Osteocyte (in vitro differentiated cells): ENCODE measurements around the gene CPA1. TPM values are rescaled to one million over a fixed set of nuclear protein-coding genes. Genes with fewer than 3 reads are reported as not detected.

Experiments
- DNase-seq: peaks from one replicate; pipeline ENCODE4 v3.0.0; 2021; ENCODE audit warnings: mixed read lengths; ENCODE audit not compliant: unreplicated experiment; ENCODE audit errors: extremely low spot score
- H3K27ac Mint-ChIP-seq: one replicate; pipeline ENCODE4 v1.8.0; 2021; ENCODE audit warnings: mild to moderate bottlenecking, mixed read lengths; ENCODE audit not compliant: unreplicated experiment
- H3K27me3 Mint-ChIP-seq: one replicate; pipeline ENCODE4 v1.8.0; 2021; ENCODE audit warnings: mixed read lengths; ENCODE audit not compliant: unreplicated experiment
- H3K36me3 Mint-ChIP-seq: one replicate; pipeline ENCODE4 v1.8.0; 2021; ENCODE audit warnings: mixed read lengths; ENCODE audit not compliant: unreplicated experiment
- H3K4me1 Mint-ChIP-seq: one replicate; pipeline ENCODE4 v1.8.0; 2021; ENCODE audit warnings: mixed read lengths; ENCODE audit not compliant: unreplicated experiment
- H3K4me3 Mint-ChIP-seq: one replicate; pipeline ENCODE4 v1.8.0; 2021; ENCODE audit warnings: mild to moderate bottlenecking, moderate library complexity, mixed read lengths; ENCODE audit not compliant: unreplicated experiment
- H3K9me3 Mint-ChIP-seq: one replicate; pipeline ENCODE4 v1.8.0; 2021; ENCODE audit warnings: mixed read lengths; ENCODE audit not compliant: unreplicated experiment
- total RNA-seq: library from RNA; stranded (reverse); gene quantifications from 2 replicates; pipeline ENCODE4 v1.2.1, GENCODE V29; 2021
- TF ChIP-seq, protein P1 (sequence below): fragments of 200-600 bp; sonication (generic); IDR thresholded peaks from 2 replicates; pipeline ENCODE4 v1.5.0; 2021; ENCODE audit warnings: antibody characterized with exemption, mild to moderate bottlenecking, moderate library complexity

Gene CPA1
- total RNA-seq, 1 donor from 2014 or later: not detected

DNA sequence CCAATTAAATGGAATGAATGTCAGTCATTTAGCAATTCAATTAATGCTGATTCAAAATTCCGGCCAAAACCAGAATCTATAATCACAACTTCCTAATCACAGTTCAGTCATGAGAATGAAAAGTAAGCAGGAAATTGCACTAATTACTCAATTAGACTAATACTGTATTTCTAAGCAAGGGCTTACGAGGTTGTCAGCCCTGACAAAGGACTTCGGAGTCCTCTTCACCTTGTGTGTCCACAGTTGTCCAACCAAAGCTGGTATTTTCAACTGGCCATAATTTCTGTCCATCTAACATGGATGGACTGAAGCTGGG lies 17.4 kb downstream of the CPA1 start:
- Mint-ChIP-seq H3K27ac (peak overlapping the region; percentile 40), H3K36me3 (peaks cover 11% of the 10 kb centered on the region), H3K4me3 (no peak overlapping the region), H3K4me1 (peaks cover 62% of the 10 kb centered on the region), H3K27me3 (no peaks in the 10 kb centered on the region), H3K9me3 (no peaks in the 10 kb centered on the region)
- DNase-seq: no peak
- TF ChIP-seq, protein P1, sequence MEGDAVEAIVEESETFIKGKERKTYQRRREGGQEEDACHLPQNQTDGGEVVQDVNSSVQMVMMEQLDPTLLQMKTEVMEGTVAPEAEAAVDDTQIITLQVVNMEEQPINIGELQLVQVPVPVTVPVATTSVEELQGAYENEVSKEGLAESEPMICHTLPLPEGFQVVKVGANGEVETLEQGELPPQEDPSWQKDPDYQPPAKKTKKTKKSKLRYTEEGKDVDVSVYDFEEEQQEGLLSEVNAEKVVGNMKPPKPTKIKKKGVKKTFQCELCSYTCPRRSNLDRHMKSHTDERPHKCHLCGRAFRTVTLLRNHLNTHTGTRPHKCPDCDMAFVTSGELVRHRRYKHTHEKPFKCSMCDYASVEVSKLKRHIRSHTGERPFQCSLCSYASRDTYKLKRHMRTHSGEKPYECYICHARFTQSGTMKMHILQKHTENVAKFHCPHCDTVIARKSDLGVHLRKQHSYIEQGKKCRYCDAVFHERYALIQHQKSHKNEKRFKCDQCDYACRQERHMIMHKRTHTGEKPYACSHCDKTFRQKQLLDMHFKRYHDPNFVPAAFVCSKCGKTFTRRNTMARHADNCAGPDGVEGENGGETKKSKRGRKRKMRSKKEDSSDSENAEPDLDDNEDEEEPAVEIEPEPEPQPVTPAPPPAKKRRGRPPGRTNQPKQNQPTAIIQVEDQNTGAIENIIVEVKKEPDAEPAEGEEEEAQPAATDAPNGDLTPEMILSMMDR: no peak

DNA sequence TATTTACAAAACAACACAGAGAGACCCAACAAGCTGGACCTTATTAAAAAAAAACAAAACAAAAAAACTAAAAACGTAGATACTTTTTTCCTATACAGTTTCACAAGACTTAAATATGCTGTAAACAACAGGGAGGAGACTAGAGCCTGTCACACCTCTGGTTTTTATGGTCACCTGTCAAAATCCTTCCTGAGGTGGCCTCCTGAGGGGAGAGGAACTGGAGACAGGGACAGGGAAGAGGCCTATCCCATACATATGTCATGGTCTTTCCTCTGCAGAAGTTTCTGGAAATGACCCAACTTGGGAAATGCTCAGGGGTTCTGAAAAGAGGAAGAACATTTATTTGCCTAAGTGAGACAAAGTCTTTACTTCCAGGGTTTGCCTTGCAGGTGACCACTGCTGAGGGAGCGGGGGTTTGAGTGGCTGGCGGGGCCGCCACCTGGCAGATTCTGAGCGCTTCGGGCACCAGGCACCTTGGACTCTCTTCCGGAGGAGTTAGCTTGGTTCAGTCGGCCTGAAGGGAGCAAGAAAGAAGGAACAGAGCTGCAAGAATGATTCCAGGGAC lies 18.3 kb downstream of the CPA1 start:
- Mint-ChIP-seq H3K27me3 (no peaks in the 10 kb centered on the region), H3K9me3 (no peaks in the 10 kb centered on the region), H3K36me3 (peaks cover 14% of the 10 kb centered on the region), H3K4me3 (no peak overlapping the region), H3K4me1 (peaks cover 61% of the 10 kb centered on the region), H3K27ac (peak overlapping the region; percentile 98)
- no peak for DNase-seq
- TF ChIP-seq, protein P1: no peak

DNA sequence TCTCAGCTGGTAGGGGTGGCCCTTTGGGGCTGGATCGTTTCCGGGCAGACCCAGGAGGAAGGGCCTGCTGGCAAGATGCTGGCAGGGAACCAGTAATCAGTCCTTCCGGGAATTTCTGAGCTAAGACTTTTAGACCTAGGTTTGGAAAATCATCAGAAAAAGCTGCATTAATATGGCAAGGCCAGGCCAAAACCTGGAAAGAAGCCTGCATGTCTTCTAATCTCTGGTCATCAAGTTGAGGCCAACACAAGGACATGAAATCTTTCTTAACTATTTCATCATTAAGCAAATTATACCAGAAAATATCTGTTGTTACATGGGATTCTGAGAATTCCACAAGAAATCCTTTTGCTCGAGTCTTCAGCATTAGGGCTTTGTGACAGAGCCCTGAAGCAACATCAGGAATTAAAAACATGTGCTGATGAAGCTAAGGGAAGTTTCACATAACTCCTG lies 19.9 kb downstream of the CPA1 start:
- Mint-ChIP-seq H3K27me3 (no peaks in the 10 kb centered on the region), H3K9me3 (no peaks in the 10 kb centered on the region), H3K4me3 (peak overlapping the region; percentile 38), H3K4me1 (peaks cover 60% of the 10 kb centered on the region), H3K27ac (peak overlapping the region; percentile 98), H3K36me3 (peaks cover 18% of the 10 kb centered on the region)
- DNase-seq: no peak
- TF ChIP-seq, protein P1: no peak

DNA sequence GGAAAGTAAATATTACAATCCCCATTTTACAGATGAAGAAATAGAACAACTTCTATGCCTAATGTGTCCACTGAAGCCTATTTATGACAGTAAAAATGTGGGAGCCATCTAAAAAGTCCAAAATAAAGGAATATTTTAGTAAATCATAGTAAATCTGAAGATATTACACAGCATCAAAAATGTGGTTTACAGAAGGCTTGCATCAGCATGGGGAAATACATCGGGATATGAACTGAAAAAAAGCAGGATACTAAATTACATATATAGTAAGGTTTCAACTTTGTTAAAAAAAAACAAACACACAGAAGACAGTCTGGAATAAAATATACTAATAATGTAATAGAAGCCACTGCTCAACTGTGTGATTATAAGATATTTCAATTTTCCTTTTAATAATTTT lies 20.8 kb downstream of the CPA1 start:
- no peak for DNase-seq
- peaks cover 50% of the 10 kb centered on the region for H3K4me1 Mint-ChIP-seq
- H3K27me3 Mint-ChIP-seq: no peaks in the 10 kb centered on the region
- peaks cover 18% of the 10 kb centered on the region for H3K36me3 Mint-ChIP-seq
- TF ChIP-seq, protein P1: no peak
- no peak overlapping the region for H3K4me3 Mint-ChIP-seq
- peak overlapping the region; percentile 98 for H3K27ac Mint-ChIP-seq
- H3K9me3 Mint-ChIP-seq: no peaks in the 10 kb centered on the region

DNA sequence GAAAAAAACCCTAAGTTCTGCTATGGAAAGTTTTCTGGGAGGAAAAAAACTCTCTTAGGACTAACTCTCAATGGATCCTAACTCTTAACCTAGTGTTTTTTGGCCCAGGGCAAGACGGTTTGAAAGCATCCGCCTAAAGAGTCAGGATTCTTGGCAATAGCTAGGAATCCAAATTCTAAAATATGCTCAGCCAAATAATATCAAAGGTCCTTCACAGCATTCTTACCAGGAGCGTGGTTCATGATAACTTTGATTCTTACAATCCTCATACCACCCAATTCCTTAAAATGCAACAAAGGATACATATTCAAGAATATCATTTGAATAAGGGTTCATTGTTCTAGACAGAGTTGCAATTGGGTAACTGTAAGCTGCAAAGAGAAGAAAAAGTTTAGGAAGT lies 21.3 kb downstream of the CPA1 start:
- peak overlapping the region; percentile 14 for H3K27ac Mint-ChIP-seq
- no peak overlapping the region for H3K4me3 Mint-ChIP-seq
- peaks cover 18% of the 10 kb centered on the region for H3K36me3 Mint-ChIP-seq
- H3K27me3 Mint-ChIP-seq: no peaks in the 10 kb centered on the region
- H3K9me3 Mint-ChIP-seq: no peaks in the 10 kb centered on the region
- peaks cover 46% of the 10 kb centered on the region for H3K4me1 Mint-ChIP-seq
- DNase-seq: no peak
- TF ChIP-seq, protein P1: no peak
